GM13977 (cell line): ENCODE results near the gene MEF2A.
"Not testable (repeated sequence)": the region's sequence is repeated elsewhere in the genome, so short reads cannot be mapped to it uniquely, and the experiment has no call there.

Experiments
- DNase-seq: peaks from one replicate; pipeline ENCODE4 v3.0.0; 2012; ENCODE audit warnings: low spot score
- CTCF ChIP-seq: IDR thresholded peaks from 2 replicates; pipeline ENCODE4 v1.5.1; 2012; ENCODE audit warnings: mild to moderate bottlenecking, control low read depth; ENCODE audit not compliant: insufficient read depth; ENCODE audit errors: extremely low read depth, missing control alignments
- in situ Hi-C: fragments of 300-500 bp; cut with MboI; formaldehyde crosslinking; loops from one replicate; pipeline ENCODE4 v1.12.0; 2022; ENCODE audit warnings: low sequenced_read_pairs, low pct_unique_long_range_greater_than_20kb, mixed read lengths, inconsistent platforms; ENCODE audit not compliant: unreplicated experiment

MEF2A gene

DNA sequence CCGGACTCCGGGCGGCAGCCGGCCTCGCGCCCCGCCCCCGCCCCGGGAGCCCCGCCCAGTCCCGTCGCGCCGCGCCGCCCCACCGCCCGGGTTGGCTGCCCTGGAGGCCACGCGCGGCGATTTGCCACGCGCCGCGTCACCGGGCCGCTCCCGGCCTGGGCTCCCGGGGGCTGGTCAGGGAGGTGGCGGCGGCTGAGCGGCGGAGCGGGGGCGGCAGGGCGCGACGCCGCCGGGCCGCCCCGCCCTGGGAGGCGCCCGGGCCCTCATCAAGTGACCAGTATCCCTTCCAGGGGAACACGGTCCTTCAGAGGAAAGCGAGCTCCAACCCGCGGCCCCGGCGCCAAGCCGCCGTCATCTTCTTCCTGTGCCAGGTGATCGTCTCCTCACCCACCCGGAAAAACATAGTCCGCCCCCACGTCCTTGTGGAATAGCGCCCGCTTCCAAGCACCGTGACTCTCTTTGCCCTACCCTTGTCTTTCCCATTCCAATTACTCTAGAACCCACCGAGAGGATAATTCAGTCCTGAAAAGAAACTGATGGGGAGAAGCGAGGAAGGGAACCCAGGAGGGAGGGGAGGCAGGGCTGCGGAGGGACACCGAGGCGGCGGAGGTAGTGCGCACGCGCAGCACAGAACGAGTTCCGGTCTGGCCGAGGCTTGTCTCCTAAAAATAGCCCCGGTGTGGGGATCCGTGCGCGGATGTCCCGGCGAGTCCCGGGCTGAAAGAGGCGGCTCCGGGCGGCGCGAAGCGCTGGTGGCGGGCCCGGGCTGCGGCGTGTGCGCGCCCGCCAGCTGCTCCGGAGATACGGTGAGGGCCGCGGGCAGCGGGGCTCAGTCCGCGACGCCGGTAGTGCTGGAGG is at the start of gene MEF2A:
Gene MEF2A (plus strand): TSS at position 686 of the 858 bp plus-strand sequence. CDS start 67,136 bp downstream, outside the sequence.
- no peak for TF ChIP-seq CTCF
- in situ Hi-C loops, result no loop called here
- DNase-seq, result peak; percentile 94

- in situ Hi-C loops, result no loop called here
- TF ChIP-seq CTCF, result no peak
- no peak for DNase-seq
Measured at GRCh38 chr15:99518191-99518590, 47.6 kb upstream of the MEF2A start.

DNA sequence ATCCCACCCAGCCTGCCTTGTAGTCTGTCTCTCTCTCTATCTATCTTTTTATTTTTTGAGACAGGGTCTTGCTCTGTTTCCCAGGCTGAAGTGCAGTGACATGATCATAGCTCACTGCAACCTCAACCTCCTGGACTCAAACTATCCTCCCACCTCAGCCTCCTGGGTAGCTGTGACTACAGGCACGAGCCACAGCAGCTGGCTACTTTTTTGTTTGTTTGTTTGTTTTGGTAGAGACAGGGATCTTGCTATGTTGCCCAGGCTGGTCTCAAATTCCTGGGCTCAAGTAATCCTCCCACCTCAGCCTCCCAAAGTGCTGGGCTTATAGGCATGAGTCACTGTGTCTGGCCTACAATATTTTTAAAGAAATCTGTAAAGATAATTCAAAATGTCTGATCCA is 46.4 kb upstream of the MEF2A start:
- DNase-seq, in situ Hi-C loops: not testable (repeated sequence)

DNA sequence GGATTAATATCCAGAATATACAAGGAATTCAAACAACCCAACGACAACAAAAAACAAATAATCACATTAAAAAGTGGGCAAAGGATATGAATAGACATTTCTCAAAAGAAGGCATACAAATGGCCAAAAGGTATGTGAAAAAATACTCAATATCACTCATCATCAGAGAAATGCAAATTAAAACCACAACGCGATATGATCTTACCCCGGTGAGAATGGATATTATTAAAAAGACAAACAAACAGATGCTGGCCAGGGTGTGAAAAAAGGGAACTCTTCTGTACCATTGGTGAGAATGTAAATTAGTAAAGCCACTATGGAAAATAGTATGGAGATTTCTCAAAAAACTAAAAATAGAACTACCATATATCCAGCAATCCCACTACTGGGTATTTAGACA is 43.5 kb upstream of the MEF2A start:
- TF ChIP-seq CTCF, result no peak
- in situ Hi-C loops, result no loop called here
- DNase-seq, result no peak

DNA sequence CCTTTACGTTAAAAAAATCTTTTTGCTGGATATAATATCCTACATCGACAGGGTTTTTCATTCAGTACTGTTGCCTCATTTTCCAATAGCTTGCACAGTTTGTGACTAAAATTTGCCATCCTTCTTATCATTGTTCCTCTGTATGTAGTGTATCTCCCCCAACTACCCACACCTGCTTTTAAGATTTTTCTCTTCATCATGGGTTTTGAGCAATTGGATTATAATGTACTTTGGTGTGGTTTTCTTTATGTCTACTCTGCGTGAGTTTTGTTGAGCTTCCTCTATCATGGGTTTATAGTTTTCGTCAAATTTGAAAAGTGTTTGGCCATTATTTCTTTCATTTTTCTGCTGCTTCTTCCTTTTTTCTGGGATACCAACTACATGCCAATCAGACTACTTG is 39.6 kb upstream of the MEF2A start:
- no peak for DNase-seq
- no peak for TF ChIP-seq CTCF
- in situ Hi-C loops, result no loop called here

DNA sequence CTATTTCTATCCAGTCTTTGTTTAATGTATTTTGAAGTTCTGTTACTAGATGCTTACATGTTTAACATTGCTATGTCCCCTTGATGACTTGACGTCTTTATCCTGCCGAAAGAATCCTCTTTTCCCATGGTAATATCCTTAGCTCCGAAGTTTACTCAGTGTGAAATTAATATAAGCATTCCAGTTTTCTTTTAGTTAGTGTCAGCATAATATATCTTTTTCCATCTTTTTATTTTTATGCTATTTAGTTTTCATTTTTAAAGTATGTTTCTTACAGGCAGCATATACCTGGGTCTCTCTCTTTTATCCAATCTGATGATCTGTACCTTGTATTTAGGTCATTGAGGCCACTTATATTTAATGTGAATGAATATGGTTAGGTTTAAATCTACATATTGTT is 39.1 kb upstream of the MEF2A start:
- DNase-seq, result no peak
- no peak for TF ChIP-seq CTCF
- in situ Hi-C loops, result no loop called here

GRCh38 chr15:99536422-99537040 is 29.3 kb upstream of the MEF2A start:
- in situ Hi-C loops, result no loop called here
- DNase-seq, result no peak
- TF ChIP-seq CTCF, result no peak
